T-helper 2 cell (primary cell): ENCODE measurements around the gene MID1.

Experiments
- DNase-seq, 5 experiments: peaks; one replicate each; pipeline versions ENCODE4 v3.0.0 to v3.0.0-alpha.2; 2012 to 2022

MID1 gene

DNA sequence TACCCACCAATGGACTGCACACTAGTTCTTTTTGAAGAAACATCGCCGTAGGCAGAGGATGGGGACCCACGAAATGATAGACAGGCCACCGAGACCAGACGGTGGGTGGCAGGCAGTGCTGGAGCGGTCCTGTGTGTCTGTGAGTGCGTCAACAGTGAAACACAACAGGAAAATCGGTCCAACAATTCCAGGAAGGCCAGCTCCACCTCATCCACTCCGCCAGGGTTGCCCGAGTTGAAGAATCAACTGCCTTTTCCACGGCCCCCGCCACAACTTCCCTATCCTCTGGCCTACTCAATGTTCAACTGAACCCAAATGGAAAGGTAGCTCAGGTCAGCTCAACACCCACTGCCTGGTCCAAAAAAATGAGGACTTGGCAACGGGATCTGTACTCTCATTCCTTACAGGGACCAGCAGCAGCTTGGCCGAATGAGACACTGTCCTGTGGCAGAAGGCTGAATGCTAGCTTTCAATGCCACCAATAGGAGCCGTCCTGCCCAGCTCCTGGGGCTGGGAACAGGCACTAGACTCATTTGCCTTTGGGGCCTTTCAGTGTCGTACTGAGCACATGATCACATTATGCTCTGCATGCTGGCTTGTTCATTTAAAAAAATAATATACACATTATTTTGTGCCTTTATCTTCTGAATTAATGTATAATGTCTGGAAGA, 43.5 kb downstream of the MID1 start:
- DNase-seq: no peak

DNA sequence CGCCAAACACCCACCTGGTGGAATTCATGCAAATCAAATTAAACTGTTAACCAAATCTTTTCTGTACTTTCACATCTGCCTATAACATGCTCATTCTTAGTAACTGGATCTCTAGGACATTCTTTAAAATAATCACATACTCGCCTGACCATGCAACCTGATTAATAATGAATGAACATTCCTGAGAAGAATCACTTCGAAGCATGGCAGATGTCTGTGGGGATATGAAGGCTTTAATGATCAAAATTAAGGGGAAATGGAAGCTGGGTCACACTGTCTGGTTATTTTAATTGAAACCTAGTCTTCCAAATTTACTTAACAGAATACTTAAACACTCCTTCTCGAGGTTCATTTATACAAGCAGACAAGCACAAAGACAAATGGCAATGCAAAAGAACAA, 44.2 kb downstream of the MID1 start:
- DNase-seq: no peak

DNA sequence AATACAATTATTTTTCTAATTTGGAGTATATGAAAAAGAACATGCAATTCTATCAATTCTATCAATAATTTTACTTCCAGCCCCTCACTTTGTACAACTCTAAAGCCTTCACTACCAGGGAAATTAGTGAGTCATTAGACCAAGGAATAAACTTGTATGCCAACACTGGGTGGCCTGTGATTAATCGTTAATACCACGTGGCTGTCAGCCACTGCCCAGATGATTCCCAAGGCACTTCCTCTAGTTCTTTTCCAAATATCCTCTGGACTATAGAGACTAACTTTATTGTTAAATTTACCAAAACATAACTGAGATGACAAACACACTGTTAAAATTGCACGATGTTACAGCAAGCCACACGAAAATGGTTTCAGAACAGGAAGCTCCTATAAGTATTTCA, 45.7 kb downstream of the MID1 start:
- DNase-seq: no peak

DNA sequence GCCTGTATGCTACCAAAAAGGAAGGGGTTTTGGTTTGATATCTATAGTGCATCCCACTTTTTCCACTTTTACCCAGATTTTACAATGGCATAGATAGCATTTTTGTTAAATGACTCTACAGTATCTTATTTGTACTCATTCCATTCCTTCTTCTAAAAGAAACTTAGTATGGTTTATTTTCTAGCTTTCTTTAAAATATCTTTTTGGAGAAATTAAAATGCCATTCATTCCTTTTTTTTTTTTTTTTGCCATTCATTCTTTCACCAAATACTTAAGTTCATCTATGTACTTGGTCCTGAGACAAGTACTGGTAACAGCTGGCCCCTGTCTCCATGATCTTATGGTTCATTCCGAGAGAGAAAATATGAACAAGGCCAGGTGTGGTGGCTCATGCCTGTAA, 49.1 kb downstream of the MID1 start:
- no peak for DNase-seq

DNA sequence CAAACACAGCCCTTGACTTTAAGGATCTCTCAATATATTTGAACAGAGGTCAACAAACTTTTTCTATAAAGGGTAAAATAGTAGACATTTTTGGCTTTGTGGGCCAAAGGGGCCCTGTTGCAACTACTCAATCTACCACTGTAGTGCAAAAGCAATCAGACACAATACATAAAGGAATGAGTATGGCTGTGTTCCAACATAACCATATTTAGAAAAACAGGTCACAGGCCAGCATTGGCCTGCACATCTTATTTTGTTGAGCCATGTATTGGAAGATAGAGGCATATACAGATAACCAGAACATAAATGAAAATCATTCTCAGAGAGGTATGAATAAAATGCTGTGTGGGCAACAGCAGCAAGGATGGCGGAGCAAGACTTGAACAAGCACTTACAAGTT, 49.8 kb downstream of the MID1 start:
- no peak for DNase-seq

DNA sequence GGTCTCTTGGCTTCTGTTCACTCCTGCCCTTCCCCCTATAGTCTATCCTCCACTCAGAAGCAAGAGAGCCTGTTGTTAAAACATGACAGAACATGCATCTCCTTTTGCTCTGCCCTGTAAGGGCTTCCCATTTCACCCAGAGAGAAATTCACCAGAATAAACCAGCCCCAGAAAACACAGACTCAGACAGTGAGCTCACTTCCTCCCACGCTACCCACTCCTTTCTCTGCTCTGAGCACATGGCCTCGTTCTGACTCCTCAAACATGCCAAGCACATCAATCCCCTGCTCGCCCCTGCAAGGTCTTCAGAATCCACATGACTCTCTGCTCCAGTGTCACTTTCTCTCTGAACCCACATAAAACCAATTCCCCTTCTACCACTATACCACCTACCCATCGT, 50.4 kb downstream of the MID1 start:
- no peak for DNase-seq

DNA sequence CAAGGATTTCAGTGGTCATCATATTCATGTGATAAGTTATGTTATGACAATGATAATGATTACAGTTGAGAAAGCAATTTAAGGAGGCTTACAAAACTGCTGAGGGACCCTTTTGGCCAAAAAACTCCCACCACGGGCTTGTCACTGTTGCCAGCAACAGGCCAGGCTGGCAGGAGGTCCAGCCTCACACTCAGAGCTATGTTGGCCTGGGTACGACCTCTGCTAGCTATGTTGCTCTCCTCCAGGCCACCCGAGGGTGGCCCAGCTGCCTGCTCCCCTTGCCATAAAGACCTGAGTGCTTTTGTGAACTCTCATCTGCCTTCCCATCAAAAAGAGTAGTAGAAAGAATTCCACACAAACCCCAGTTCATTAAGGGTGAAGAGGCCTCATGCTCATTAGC, 52.0 kb downstream of the MID1 start:
- no peak for DNase-seq

DNA sequence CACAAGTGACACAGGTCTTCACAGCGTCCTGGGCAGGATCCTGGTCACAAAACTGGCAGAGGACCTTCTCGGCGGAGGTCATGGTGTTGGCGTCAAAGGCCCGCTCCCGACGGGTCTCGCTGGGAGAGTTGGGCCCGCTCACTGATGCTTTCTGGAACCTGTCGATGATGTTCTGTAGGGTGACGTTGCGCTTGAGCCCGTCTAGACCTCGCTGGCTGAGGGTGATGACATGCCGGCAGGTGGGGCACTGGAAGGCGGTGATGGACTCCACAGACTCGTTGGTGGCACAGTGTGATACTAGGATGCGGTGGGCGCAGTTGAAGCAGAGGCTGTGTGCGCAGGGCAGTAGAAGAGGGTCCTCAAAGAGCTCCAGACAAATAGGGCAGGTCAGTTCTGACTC, 53.2 kb downstream of the MID1 start:
- no peak for DNase-seq

DNA sequence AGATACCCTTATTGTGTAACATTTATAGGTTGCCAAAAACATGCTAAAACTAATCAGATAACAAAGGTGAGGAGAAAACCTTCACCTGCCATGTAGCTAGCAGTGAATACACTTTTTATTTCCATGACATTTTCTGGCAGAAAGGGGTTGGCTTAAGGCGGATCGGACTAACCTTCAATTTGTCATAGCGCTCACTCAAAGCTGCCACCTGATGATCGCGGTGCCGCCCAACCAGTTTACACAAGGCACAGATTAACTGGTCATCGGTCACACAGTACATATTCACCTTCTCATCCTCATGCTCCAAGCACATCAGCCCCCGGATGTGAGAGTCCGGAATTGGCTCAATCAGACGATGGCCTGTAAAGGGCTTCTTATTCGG, 53.7 kb downstream of the MID1 start:
- no peak for DNase-seq

DNA sequence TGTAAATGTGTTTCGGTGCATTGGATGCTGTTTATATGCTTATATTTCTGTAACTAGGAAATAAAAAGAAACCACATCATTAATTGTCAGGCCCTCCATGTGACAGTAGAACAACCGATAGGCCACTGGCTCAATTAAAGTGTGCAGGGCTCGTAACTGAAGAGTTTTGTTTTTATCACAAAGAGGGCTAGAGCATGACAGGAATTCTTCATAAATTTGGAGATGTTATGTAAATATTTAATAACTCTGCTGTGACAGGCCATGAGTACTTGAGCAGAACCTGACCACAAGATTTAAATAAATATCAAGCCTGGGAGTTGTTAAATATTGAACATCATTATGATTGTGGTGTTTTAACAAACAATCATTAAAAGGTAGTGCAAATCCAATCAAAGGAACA, 55.9 kb downstream of the MID1 start:
- no peak for DNase-seq

DNA sequence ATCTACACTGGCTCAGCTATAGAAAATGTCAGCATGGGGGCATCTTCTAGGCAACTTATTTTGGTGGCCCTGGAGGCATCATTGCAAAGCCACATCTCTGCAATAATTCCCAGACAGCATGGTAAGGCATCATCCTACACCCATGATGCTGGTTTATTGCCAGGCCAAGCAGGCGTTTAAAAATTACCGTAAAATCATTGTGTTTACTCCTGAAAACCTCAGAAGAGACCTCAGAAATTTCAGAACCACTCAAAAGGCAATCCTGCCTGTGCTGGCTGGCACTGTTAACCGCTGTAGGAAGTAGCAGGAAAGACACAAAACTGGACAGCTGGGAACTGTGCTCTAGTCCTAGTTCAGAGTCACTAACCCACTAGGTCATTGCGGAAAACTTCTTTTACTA, 63.2 kb downstream of the MID1 start:
- no peak for DNase-seq

DNA sequence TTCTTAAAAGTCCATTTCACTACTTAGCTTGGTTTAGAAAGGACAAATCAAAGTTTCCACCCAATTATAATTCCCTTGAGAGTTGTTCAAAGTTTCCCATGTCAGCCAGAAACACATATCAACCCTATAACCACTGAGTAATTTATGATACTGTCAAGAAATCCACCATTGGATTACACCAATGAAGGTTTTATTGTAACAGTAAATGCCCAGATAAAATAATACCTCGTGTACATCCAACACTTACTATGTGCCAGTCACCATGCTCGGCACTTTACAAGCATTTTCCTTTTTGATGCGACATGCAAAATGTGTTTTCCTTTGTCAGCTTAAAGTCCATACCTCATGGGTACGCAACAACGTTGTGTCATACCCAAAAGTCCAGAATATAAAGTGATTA, 64.0 kb downstream of the MID1 start:
- DNase-seq: no peak

DNA sequence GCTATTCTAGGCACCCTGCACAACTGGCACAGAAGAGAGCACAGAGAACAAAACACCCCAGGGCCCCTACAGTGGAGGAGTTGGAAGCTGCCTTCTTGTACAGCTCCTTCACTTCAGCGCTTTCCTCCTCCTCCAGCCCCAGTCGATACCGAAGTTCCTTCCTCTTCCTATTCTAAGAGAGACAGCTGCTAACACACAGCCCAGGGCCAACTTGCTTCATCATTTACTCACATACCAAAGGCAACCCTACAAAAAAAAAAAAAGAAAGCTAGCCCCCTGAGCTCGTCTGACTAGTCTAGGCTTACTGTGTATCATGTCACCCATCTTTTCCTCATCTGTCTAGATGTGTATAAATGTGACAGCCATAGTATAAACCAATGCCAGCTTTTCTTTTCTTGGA, 64.5 kb downstream of the MID1 start:
- DNase-seq: no peak

DNA sequence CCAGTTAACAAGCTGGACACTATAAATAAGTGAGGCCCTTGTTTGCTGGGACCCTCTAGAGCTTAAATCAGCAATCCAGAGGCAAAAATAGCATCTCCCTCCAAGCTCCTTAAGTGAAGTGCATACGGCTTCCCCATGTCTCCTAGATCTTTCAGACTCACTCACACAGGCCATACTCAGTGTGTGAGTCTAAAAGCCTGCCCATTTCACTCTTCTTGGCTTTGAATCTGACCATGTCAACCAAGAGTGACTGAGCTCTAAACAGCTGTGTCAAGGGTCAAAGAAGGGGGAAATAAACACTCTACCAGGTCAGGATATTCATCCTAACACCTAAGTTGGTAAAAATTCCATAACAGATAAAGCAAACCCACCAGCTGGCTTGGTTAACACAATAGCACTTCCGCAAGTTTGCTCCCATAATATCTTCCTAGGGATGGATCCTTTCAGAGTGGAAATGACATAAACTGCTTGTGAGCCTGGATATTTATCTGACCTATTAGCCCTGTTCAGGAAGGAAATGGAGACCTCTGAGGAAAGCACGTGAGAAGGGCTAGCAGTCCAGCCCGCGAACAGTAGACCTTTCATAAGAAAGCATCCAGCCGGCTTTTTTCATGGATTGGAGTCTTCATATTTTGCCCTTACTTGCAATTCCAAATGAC, 65.6 kb downstream of the MID1 start:
- DNase-seq: no peak

DNA sequence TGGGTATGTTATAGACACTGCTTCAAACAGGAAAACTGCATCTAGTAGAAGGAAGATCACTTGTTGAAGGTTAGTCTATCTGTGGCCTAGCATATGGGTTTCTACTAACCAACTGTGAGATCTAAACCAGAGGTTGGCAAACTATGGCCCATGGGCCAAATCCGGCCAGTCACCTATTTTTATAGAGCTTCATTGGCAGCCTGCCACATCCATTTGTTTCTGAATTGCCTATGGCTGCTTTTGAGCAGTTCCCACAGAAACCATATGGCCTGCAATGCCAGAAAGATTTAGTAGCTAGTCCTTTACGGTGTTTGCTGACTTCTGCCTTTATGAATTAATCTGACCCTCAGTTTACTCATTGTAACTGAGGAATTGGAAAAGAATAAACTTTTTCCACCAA, 71.1 kb downstream of the MID1 start:
- no peak for DNase-seq

DNA sequence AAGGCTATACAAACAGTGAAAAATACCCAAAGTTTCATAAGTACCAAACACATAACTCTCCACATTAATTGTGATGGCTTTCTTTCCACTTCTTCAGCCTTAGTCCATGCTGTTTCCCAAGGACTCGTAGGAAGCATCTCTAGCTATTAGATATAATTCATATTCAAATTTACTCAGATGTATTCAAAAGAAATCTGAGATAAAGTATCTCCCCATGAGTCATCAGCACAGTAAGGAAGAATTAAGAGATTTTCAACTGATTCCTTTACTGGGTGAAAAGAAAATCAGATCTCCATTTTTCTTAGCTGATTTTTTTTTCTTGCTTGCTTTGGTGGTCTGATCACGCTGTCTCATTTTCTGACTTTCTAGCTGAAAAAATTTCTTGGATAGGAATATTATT, 71.7 kb downstream of the MID1 start:
- DNase-seq: no peak

DNA sequence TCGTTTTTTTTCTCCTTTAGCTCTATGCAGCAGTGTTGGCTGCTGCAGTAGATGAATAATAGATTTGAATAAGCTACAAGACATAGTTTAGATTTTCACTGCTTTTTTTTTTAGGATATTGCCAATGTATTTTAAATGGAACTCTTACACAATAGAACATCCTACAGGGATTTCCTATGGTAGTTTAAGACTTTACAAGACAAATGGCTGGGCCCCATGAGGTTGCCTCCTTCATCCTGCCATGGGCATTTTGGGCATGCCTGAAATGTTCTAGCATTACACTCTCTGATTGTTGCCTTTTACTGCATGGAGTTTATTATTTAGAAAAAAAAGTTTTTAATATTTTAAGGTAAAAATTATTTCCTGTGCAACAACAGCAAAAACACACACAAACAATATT, 74.5 kb downstream of the MID1 start:
- no peak for DNase-seq

DNA sequence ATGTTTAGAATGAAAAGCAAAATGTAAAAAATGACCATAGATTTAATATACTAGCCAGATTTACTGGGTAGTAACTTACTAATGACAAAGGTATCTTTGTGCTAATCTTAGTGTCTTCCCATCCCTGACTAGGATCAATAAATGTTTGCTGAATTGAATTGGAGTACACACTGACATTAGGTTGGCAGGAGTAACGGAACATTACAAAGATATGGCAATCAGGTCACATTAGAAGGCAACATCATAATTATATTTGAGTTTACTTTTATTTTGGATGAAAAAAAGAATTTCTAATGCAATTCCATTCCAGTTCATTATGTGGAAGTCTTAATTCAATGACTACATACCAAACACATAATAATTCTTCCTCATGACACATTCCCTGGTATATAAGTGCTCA, 77.8 kb downstream of the MID1 start:
- DNase-seq: no peak

DNA sequence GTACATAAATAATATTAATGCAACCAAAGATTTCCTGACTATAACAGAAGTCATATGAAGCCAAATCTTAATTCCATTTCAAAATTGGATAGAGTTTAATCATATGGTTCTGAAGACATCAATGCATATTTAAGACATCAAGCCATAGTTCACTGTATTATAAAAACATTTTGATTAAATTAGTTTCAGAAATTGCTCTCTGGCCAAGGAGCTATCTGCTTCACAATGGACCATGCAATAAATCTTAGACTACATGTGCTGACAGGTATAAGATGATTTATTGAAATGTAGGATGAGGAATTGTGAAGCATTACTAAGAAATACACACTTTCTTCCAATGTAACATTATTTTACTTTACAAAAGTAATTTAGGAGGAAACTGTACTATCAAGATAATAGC, 81.6 kb downstream of the MID1 start:
- no peak for DNase-seq

DNA sequence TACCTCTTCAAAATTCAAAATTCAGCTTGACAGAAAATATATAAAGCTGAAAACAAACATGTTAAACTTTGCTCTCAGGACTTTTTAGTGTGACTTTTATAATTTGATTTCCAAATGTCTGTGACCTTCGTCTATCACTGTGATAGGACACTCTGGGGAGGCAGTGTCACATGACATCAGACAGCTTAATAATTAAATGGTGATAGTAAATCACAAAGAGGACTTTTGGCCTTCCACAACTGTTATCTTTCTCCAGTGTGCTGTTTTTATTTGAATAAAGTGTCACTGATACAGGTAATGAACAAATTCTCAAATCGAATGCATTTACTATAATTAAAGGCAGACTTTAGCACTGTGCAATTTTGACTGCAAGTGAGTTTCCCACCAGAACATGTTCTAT, 83.1 kb downstream of the MID1 start:
- DNase-seq: no peak

DNA sequence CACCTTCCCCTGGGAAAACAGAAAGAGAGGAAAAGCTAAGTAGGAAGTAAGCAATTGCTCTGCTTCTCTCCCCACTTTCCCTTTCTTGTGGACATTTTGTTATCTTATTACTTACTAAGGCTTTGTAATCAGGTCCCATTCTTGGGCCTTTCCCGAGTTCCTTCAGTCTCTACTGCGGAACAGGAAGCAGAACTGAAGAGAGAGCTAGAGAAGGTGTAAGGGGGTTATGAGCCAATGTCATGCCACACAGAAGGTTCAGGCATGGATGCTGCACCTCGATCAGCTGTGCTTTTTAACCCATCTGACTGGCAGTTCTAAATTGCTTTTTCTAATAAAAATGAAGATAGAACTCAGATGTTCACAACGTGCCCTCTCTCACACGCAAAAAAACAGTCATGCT, 83.6 kb downstream of the MID1 start:
- DNase-seq: no peak

DNA sequence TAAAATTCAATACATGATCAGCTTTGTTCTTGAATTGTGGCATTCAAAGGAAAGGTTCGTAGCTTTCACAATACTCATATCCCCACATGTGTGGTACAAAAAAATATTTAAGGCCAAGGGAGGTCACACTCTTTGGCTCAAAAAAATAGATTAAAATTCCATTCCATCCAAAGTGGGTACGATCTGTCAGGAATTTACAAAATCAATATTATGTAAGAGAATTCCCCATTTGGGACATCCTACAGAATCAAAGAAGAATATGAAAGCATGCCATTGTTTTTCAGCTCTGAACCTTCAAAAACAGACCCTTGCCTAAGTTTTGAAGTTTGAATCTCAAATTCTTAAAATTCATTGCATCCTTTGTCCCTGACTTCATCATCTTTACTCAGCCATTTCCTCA, 85.8 kb downstream of the MID1 start:
- no peak for DNase-seq

DNA sequence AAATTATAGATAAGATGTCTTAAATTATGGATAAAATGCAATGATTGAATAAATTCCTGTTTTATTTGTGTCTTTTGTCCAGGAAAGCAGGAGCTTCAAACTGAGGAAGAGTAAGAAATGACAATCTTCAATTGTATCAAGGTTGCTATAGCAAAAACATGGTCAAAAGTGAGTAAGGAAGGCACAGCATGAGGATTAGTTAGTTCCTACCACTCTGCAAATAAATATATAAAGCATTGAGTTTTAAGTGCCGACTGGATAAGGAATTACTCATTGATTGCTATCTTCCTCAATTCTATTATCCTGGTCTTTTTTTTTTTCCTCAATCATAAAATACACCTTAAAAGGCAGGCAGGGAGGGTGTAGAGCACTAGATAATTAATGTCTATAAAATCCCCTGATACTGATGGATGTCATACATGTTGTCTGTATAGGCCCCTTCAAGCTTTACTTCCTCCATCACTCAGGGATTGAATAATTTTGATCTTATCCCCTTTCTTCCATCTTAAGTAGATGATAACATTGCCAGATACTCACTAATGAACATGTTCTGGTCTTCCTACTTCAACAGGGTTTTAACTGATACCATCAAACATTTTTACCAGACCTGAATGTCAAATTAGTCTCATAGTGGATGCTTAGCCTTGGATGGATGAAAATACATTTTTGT, 86.6 kb downstream of the MID1 start:
- DNase-seq: no peak

DNA sequence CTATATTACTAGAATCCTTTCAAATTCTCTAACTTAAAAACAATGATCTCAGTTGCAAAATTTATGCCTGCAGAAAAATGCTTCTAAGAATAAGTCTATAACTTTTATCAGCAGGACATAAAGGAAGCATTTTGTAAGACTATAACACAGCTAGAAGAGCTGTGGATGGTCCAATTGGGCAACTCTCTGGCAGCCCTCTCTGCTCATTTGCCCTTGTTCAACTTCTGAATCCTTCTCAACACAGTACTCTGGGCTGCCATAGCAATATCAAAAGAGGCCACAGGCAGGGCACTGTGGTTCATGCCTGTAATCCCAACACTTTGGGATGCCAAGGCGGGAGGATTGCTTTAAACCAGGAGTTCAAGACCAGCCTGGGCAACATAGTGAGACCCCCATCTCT, 88.5 kb downstream of the MID1 start:
- no peak for DNase-seq

DNA sequence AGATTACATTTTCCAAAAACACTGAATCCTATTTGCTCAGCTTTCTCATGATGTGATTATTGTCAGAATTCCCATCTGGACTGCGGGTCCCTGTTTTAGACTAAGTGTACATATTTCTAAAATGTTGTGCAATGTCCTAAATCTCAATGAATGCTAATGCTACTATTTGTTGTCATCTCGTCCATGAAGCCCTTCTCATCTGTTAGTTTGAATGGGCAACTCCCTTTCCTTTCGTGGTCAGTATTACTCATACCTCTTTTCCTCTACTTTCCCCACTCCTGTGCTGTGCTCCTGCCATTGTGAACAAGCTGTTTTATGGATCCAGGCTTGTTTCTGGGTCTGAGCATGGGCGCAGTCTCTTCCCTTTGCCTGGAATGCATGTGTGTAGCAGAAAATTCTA, 91.0 kb downstream of the MID1 start:
- no peak for DNase-seq
